ENCODE measurements around the gene FAM216B.
"Not testable (repeated sequence)": the region's sequence is repeated elsewhere in the genome, so short reads cannot be mapped to it uniquely, and the experiment has no call there.

The FAM216B gene

DNA sequence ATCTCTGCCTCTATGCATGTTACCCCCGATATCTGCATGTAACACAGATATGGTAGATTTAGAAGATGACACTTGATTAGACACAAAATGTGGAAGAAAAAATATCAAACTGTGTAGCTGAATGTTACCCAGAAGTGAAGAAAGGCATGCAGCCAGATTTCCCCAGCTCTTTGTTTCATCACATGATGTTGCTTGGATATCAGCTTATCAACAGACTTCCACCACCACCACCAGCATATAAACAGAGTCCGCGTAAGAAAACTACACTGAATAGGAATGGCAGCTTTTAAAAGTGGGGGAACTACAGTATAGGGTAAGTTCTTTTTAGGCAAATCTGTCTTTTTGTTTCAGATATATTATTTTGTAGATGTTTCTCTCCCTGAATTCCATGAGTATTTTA lies at the start of gene FAM216B:
Gene FAM216B, plus strand, starts transcription at position 233 of the 400 bp plus-strand sequence. CDS start 2,484 bp downstream, outside the sequence.
- in situ Hi-C loops (cut with MboI; ENCODE audit: low sequenced_read_pairs), result no loop called here

DNA sequence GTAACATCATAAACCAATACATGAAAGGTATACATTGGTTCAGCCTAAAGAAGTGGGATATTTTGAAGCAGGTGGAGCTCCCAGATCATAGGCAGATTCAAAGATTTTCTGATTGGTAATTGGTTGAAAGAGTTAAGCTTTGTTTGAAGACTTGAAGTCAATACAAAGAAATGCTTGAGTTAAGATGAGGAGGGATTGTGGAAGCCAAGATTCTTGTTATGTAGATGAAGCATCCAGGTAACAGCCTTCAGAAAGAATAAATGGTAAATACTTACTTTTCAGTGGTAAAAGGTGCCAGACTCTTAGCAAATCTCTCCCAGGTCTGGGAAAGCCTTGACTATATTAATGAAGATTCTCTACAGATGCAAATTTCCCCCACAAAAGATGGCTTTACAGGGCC lies 49.3 kb upstream of the FAM216B start:
- in situ Hi-C loops (cut with MboI; ENCODE audit: low sequenced_read_pairs), result no loop called here

GRCh38 chr13:42733046-42733445 lies 48.3 kb upstream of the FAM216B start:
- in situ Hi-C loops (cut with MboI; ENCODE audit: low sequenced_read_pairs), result no loop called here

- in situ Hi-C loops (cut with MboI; ENCODE audit: low sequenced_read_pairs), result no loop called here
These were observed 46.4 kb upstream of the FAM216B start for GRCh38 chr13:42735010-42735409.

GRCh38 chr13:42740753-42741152 lies 40.6 kb upstream of the FAM216B start:
- in situ Hi-C loops (cut with MboI; ENCODE audit: low sequenced_read_pairs), result no loop called here

DNA sequence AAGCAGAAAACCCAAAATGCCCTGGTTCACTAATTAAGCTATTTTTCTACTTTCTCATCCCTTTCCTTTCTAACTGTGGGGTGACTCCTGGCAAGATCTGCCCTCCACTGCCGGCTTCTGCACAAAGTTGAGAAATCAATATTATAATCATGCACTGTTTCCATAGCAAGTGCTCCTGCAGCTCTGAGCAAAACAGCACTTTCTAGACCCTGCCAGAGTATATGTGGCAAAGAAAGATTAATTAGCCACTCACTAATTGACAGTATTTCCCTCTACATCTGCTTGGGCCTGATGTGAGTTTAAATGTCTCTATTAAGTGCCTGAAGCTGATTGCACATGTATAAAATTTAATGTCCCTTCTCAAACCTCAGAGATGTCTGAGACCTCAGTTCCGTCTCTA lies 39.5 kb upstream of the FAM216B start:
- in situ Hi-C loops (cut with MboI; ENCODE audit: low sequenced_read_pairs), result no loop called here

DNA sequence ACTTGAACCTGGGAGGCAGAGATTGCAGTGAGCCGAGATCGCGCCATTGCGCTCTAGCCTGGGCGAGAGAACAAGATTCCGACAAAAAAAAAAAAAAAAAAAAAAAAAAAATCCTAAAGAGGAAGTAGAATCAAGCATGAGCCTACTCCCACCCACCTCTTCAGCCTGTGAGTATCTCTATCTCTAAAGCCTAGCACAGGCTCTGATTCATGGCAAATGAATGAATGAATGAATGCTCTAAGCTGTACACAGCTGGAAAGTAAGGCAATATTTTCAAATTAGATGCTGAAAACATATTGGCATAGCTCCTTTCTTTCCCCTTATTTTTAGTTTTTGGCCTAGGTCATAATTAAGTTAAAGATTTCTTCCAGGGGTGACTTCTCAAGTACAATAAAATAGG lies 35.7 kb upstream of the FAM216B start:
- in situ Hi-C loops (cut with MboI; ENCODE audit: low sequenced_read_pairs), result no loop called here

DNA sequence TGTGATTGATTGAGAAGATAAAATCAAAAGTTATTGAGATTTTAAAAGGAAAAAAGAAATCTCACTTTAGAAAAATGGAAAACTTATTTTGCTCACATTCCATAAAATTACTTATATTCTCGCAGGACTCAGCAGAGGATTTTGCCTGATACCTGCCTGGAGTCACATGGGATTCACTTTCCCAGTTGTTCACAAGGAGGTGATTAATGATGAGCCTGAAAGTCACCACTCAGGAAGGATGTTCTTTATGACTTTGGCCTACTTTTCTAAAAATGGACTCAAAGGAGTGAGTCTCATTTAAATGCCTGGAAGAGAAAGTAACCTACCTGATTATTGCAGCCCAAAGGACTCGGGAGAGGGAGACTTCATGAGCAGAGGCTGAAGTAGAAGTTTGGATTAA lies 34.5 kb upstream of the FAM216B start:
- in situ Hi-C loops (cut with MboI; ENCODE audit: low sequenced_read_pairs), result no loop called here

DNA sequence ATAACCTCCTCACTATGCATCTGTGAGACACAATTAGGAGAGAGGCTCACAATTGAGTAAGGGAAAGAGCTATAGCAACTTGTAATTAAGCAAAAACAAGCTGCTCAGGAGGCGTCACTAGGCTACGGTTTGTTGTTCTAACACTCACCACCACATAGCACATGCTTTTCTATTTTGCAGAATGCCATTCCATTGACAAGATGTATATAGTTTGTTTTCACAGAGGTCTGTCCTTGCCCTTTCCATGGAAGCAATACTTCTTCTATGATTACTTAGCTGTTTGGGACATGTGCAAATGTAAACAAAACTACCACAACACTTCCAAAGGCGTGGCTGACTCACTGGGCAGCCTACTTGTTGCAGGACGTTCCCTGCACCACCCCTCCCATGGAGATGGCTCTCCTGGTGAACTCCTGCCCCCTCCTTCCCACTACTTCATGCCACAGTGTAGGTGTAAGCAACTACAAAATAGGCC lies 33.9 kb upstream of the FAM216B start:
- in situ Hi-C loops (cut with MboI; ENCODE audit: low sequenced_read_pairs), result no loop called here

- in situ Hi-C loops (cut with MboI; ENCODE audit: low sequenced_read_pairs), result no loop called here
These were observed 30.6 kb upstream of the FAM216B start for GRCh38 chr13:42750794-42751193.

GRCh38 chr13:42751693-42752092 lies 29.7 kb upstream of the FAM216B start:
- in situ Hi-C loops (cut with MboI; ENCODE audit: low sequenced_read_pairs), result no loop called here

DNA sequence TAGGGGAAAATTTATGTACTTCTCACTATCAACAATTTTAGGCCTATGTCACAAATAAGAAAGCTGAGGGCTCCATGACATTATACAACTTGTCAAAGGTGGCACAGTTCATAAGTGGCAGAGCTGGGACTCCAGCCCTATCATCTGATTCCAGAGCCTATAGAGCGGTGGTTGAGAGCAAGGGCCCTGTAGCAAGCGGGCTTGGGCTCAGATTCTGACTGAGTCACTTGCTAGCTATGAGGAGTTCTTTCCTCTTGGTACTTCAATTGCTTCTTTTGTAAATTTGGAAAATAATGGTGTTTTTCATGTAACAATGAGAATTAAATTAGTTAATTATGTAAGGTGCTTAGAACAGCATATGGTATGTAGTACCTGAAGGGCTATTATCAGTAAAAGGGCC lies 28.7 kb upstream of the FAM216B start:
- in situ Hi-C loops (cut with MboI; ENCODE audit: low sequenced_read_pairs), result no loop called here

DNA sequence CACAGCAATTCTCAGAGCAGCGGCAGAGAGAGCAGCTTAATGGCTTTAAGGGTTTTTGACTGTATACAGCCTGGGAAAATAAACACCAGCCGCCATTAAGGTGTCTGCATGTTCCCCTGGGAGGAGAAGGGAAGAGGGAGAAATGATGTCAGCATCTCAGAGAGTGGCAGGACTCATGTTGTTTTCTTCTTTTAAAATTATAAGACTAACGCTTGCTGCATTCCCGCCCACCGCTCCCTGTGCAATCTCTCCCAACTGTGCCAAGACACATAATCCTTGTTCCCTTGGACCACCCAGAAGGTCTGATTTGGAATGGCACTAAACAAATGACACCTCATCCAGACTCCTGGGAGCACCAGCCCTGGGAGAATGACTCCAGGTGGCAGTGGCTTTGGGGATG lies 27.7 kb upstream of the FAM216B start:
- in situ Hi-C loops (cut with MboI; ENCODE audit: low sequenced_read_pairs), result no loop called here

- in situ Hi-C loops (cut with MboI; ENCODE audit: low sequenced_read_pairs), result no loop called here
These were observed 26.4 kb upstream of the FAM216B start for GRCh38 chr13:42754801-42755510.

GRCh38 chr13:42757678-42758420 lies 23.5 kb upstream of the FAM216B start:
- in situ Hi-C loops (cut with MboI; ENCODE audit: low sequenced_read_pairs), result no loop called here

DNA sequence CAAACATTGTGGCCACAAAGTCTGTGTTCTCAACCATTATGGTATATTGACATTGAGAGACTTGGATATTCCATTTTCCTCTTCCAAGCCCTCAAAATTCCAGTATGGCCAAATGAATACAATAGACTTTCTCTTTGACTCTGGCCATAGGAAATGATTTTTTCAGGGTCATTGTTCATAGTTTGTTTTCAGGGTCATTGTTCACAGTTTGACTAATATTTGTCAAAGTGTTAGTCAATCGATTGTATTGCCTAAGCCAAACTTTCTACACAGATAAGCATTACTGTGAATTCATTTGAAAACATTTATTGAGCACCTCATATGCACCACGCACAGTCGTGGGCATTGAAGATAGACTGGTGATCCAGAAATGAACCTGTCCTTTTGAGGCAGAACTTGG lies 22.9 kb upstream of the FAM216B start:
- in situ Hi-C loops (cut with MboI; ENCODE audit: low sequenced_read_pairs), result no loop called here

- in situ Hi-C loops (cut with MboI; ENCODE audit: low sequenced_read_pairs), result no loop called here
These were observed 20.4 kb upstream of the FAM216B start for GRCh38 chr13:42760951-42761350.

- in situ Hi-C loops (cut with MboI; ENCODE audit: low sequenced_read_pairs), result no loop called here
These were observed 19.1 kb upstream of the FAM216B start for GRCh38 chr13:42762251-42762650.

DNA sequence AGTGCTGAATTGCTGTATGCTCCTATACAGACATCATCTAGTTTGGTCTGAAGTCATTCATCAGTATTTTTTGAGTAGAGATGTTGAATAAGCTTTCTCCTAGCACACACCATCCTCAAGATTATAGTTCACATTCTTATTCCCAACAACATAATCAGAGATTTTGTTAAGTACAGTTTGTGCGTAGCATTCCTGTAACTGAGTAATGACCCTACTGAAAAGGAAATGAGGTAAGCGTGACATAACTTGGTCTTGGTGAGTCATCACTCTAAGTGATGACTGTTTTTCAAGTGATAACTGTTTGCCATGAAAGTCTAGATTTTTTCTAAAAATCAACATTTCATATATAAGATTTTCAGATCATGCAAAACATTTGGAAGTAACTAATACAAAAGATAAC lies 18.5 kb upstream of the FAM216B start:
- in situ Hi-C loops (cut with MboI; ENCODE audit: low sequenced_read_pairs), result no loop called here

DNA sequence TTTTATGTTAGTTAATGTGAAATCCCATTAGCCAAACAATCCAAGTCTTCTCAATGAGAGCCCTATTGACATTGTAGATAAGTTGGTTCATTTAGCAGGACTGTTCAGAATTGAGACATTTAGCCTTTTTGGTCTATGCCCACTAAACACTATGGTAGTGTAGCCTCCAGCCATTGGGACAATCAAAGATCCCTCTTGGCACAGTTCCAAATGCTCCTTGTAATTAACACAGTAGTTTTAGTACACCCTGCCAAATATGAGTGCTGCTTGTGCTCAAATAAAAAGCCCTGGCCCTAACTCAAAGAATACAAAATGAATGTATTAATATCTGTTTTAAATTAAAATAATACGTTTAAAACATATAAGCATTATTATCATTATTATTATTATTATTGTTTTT lies 15.4 kb upstream of the FAM216B start:
- in situ Hi-C loops (cut with MboI; ENCODE audit: low sequenced_read_pairs), result no loop called here

DNA sequence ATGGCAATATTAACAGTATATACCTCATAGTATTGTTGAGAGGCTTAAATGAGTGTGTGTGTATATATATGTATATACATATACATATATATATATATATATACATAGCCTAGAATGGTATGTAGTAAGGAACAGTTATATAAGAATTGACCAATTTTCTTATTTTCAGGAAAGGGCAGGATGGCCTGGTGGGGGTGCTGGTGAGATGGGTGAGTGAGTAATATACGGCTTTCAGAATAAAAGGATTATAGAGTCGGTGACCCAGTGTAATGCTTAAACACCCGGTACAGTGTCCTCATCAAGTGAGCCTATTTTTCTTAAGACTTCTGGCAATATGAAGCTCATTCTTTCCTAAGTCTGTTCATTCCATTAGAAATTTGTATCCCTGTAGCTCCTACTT lies 11.7 kb upstream of the FAM216B start:
- in situ Hi-C loops (cut with MboI; ENCODE audit: low sequenced_read_pairs), result no loop called here

DNA sequence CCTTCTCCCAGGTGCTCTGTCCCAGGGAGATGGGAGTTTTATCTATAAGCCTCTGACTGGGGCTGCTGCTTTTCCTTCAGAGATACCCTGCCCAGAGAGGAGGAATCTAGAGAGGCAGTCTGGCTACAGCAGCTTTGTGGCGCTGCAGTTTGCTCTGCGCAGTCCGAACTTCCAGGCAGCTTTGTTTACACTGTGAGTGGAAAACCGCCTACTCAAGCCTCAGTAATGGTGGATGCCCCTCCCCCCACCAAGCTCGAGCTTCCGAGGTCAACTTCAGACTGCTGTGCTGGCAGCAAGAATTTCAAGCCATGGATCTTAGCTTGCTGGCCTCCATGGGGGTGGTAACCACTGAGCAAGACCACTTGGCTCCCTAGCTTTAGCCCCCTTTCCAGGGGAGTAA lies 4.8 kb upstream of the FAM216B start:
- in situ Hi-C loops (cut with MboI; ENCODE audit: low sequenced_read_pairs), result not testable (repeated sequence)

Measured in HL-60/S4 treated with retinoic acid at 250 ng/mL for 4 days and 3 days (cell line).